Measurements from ENCODE around the gene SZT2.

GRCh38 chr1:43340559-43340958, 49.1 kb upstream of the SZT2 start:
- TF ChIP-seq POLR2A (IDR thresholded peaks at IDR 0.05; ENCODE audit: extremely low read depth, insufficient read length) (no peak), CTCF (IDR thresholded peaks at IDR 0.05; ENCODE audit: low read depth, low read length) (no peak), MAX (IDR thresholded peaks at IDR 0.05; ENCODE audit: low read depth, low read length) (no peak), MYC (IDR thresholded peaks at IDR 0.05; ENCODE audit: low read depth, low read length) (no peak)

Measured in NB4 (cell line).